Vagina (tissue), 2 donors: ENCODE data around the gene MAGI3.

Experiments used
- CTCF ChIP-seq, 3 experiments: fragments of 450-650 bp in 2 of 3; fragments of 200-600 bp in 1 of 3; sonication (generic) in 1 of 3; IDR thresholded peaks; one replicate each; pipeline ENCODE4 v1.5.1; 2017 to 2019; ENCODE audit warnings: antibody characterized with exemption in 3 of 3, mild to moderate bottlenecking in 2 of 3, moderate library complexity in 2 of 3
- POLR2A ChIP-seq, 2 donors: fragments of 450-650 bp; IDR thresholded peaks; one replicate each; pipeline ENCODE4 v1.6.1; 2017; ENCODE audit warnings: antibody characterized with exemption in 2 of 2, mild to moderate bottlenecking in 2 of 2, moderate library complexity in 2 of 2
- POLR2AphosphoS5 ChIP-seq, 2 donors: sonication (generic); formaldehyde crosslinking; IDR thresholded peaks; one replicate each; pipeline ENCODE4 v1.9.0; 2017; ENCODE audit warnings: antibody characterized with exemption in 2 of 2, mild to moderate bottlenecking in 2 of 2, low read depth in 1 of 2; ENCODE audit not compliant: insufficient read depth in 1 of 2

DNA sequence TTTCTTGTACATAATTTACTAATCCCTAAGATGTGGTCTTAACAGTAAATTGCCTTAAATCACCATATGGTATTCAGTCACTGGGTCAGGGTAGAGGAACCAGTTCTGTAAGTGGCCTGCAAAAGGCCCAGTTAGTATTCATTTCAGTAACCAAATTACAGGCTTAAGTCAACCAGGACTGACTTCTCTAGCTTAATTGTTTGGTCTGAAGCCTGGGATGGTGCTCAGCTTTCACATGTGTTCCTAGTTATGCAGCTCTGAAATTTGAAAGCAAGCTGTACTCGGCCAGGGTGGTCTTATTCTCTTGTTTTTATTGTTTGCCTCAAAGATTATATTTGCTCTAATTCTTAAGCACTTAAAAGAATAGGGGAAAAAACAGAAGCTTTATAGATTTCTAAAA is 144.6 kb downstream of the MAGI3 start:
- no peak for TF ChIP-seq POLR2A (IDR thresholded peaks at IDR 0.05)
- TF ChIP-seq CTCF (IDR thresholded peaks at IDR 0.05): no peak
- no peak for TF ChIP-seq POLR2AphosphoS5 (IDR thresholded peaks at IDR 0.05; ENCODE audit: insufficient read depth in 1 of 2, low read depth in 1 of 2)
